CD1c-positive myeloid dendritic cell (primary cell): ENCODE measurements around the gene MYL4.
"Not testable (repeated sequence)": the region's sequence is repeated elsewhere in the genome, so short reads cannot be mapped to it uniquely, and the experiment has no call there.

Experiments used
- DNase-seq: peaks from one replicate; pipeline ENCODE4 v3.0.0-alpha.2; 2016; ENCODE audit errors: extremely low spot score

The MYL4 gene

DNA sequence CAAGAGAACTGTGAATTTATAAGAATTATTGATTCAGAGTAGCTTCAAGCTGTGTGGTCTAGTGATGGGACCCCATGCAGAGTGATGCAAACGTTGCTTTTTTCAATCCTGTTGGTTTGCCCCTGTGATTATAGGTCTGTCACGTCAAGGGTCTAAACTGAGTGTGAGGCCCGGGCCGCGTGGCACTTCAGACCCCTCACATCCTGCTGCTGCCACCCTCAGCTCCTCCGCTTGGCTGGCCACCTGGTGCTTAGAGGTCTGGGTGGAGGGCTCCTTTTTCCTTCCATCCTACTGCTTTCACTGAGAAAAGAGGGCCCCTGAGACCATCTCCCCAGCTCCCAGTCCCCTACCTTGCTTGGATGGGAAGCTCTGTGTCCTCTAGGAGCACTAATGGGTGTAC lies 12.0 kb downstream of the MYL4 start:
- DNase-seq = no peak

GRCh38 chr17:47222047-47222446 lies 12.9 kb downstream of the MYL4 start:
- no peak for DNase-seq

DNA sequence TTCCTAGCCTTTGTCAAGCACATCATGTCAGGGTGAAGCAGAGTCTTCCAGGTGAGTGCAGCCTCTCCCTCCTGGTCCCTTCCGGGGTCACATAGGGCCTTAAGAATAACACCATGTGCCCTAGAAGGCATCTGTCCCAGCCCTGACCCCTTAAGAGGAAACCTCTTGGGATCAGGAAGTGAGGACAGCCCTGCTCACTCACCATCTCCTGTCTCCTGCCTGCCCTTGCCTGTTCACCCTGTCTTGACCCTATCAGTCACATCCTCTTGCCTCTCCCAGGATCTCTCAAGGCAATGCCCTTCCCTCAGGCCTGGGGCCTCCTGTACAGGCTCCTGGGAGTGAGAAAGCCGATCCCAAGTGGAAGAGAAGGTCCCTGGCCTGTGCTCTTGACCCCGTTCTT lies 13.9 kb downstream of the MYL4 start:
- no peak for DNase-seq

DNA sequence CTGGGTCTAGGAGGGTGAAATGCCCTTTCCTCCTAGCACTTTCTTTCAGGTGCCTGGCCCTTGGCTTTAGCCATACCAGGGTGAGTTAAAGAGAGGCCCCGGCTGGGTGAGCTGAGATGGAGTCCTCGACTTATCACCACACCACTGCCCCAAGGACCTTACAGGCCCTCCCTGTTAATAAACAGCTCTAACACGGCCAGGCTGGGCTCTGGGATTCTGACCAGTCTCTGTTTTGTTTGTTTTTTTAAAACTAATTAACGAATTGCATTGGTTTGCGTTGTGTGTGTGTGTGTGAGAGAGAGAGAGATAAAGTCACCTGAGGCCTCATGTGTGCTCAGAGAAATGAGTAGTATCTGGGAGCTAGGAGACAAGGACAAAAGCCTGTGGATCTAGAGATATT lies 14.3 kb downstream of the MYL4 start:
- no peak for DNase-seq

- DNase-seq = not testable (repeated sequence)
Observed at GRCh38 chr17:47224077-47224476, 14.9 kb downstream of the MYL4 start.

- DNase-seq = no peak
Observed at GRCh38 chr17:47224966-47225365, 15.8 kb downstream of the MYL4 start.

- peak; percentile 85 for DNase-seq
Observed at GRCh38 chr17:47225436-47225858, 16.3 kb downstream of the MYL4 start.

GRCh38 chr17:47225911-47226688 lies 17.0 kb downstream of the MYL4 start:
- DNase-seq = no peak

- DNase-seq = no peak
Observed at GRCh38 chr17:47227862-47228261, 18.7 kb downstream of the MYL4 start.

- DNase-seq = peak; percentile 92
Observed at GRCh38 chr17:47229535-47230443, 20.6 kb downstream of the MYL4 start.

GRCh38 chr17:47230864-47231263 lies 21.7 kb downstream of the MYL4 start:
- DNase-seq = no peak

DNA sequence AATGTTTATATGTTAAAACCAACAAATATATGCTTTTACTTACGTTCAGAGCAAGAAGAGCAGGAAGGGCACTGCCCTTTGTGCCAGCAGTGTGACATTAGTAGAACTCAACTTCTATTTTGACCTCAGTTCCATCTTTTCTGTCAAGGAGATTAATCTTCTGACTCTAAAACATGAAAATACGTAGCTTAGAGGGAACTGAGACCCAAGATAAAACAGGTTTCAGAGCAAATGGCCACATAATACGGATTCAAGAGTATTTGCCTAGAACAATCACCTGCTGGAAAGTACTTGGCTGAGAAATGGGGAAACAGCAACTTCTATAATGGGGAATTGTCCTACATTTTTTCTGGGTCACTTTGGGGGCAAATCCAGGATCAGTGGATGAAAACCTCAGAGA lies 22.2 kb downstream of the MYL4 start:
- DNase-seq = no peak

DNA sequence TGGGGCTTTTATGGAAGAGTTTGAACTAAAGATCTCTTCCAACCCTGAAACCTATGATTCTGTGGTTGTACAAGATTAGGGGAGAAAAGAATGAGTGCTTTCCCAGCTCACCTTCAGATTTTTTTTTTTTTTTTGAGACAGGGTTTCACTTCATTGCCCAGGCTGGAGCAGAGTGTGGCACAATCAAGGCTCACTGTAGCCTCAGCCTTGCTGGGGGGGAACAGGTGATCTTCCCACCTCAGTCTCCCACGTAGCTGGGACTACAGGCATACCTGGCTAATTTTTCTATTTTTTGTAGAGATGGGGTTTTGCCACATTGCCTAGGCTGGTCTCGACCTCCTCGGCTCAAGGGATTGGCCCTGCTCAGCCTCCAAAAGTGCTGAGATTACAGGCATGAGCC lies 22.7 kb downstream of the MYL4 start:
- no peak for DNase-seq

DNA sequence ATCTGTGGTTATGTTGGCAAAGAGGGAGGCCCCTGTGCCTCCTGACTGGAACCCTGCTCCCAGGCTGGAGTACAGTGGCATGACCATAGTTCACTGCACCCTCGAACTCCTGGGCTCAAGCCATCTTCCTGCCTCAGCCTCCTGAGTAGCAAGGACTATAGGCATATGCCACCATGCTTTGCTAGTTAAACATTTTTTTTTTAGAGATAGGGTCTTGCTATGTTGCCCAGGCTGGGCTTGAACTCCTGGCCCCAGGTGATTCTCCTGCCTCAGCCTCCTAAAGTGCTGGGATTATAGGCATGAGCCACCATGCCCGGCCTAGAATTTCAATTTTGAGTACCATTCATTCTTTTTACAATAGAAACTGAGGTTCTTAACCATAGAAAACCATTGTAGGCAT lies 23.3 kb downstream of the MYL4 start:
- DNase-seq = no peak

DNA sequence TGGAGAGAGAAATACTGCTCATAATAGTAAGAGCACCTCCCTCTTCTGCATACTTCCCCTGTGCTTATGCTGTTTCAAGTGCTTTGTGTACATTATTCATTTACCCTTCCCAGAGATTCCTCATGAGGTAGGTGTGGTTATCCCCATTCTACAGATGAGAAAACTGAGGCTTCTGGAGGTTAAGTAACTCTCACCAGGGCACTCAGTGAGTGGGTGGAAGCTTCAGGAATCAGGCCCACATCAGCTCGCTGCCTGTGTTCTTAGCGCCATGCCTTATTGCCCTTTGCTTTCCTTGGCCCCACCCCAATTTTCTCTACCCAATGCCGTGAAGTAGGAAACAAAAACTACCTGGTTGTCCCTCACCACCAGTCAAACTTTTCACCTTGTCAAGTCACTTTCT lies 26.4 kb downstream of the MYL4 start:
- no peak for DNase-seq

GRCh38 chr17:47235923-47236322 lies 26.8 kb downstream of the MYL4 start:
- DNase-seq = no peak

GRCh38 chr17:47237841-47238240 lies 28.7 kb downstream of the MYL4 start:
- no peak for DNase-seq

- DNase-seq = no peak
Observed at GRCh38 chr17:47238321-47239010, 29.3 kb downstream of the MYL4 start.

GRCh38 chr17:47239619-47239966 lies 30.4 kb downstream of the MYL4 start:
- no peak for DNase-seq

- DNase-seq = peak; percentile 76
Observed at GRCh38 chr17:47239967-47240651, 31.0 kb downstream of the MYL4 start.

DNA sequence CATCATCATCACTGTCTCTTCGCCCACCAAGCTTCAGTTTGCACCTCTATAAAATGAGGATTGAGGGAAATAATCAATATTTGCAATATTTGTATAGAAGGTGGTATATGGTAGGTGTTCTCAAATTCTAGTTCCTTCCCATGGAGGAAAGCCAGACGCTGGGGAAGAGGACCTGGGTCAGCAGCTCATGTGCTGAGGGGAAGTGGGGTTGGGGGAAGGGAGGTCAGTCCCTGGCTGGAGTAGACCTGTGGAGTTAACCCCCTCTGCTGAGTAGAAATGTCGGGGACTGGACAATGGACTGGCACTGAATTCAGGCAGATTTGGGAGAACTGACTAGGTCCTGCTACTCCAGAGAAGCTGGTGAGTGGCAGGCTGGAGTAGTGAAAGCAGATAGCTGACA lies 31.7 kb downstream of the MYL4 start:
- no peak for DNase-seq

GRCh38 chr17:47242648-47243047 lies 33.5 kb downstream of the MYL4 start:
- DNase-seq = no peak
